Measurements from ENCODE around the gene ANKZF1.

The ANKZF1 gene

DNA sequence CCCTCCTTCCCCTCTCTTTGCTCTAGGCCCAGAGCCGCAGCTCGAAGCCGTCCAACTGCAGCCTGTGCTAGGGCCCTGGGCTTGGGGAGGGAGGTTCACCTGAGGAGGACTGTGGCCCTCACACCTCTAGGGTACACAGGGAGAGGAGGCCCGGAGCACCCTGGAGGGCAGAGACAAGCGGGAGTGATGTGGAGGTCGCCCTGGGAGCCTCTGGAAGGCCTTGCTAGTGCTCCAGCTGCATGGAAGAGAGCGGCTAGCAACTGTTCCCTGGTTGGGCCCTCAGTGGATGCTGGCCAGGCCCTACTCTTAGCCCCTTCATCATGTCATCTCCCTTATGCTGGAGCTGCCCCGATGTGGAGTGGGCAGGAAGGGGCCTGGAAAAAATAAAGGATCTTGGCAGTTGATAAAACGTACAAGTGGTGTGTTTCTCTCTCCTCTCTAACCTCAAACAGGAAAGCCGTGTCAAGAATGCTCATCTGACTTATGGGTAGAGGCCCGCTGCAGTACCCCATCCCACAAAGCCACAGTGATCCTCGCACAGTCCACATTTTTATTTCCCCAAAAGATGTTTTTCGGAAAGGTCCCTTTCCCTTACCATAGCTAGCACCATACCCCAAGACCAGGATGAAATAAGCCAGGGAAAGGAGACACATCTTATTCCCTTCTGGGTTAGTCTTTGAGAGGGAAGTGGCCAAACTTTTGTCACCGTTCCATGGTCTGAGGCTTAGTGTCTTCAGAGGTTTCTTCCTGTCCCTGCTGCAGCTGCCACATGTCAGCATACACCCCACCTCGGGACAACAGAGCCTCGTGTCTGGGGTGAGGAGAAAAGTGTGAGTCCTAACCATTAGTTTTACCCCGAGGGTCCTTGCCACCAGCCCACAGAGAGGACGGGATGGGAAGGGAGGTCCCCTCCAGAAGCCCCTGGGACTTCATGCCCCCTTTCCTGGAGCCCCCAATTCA lies 20.1 kb upstream of the ANKZF1 start:
- no peak for DNase-seq

DNA sequence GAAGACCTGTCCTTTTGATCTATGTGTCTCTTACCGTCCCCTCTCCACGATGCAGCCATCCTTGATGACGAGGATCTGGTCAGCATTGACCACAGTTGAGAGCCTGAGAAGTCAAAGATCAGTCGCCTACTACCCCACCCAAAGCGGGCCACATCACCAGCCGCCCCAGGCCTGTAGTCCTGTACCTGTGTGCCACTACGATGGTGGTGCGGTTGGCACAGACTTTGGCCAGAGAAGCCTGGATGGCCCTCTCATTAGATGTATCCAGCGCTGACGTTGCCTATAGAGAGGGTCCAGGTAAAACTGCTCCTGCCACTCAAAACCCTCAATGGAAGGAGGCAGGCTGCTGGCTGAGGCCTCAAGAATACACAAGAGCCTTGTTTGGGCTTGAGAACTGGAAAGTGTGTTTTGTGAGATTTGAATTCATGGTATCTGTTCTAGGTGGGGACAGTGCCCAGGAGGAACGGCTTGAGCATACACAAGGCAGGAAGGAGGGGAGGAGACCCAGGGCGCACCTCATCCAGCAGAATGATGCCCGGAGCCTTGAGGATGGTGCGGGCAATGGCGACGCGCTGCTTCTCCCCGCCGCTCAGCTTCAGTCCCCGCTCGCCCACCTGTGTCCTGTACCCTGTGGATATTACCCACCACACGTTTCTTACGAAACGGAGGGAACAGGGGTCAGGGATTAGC lies 19.3 kb upstream of the ANKZF1 start:
- no peak for DNase-seq

DNA sequence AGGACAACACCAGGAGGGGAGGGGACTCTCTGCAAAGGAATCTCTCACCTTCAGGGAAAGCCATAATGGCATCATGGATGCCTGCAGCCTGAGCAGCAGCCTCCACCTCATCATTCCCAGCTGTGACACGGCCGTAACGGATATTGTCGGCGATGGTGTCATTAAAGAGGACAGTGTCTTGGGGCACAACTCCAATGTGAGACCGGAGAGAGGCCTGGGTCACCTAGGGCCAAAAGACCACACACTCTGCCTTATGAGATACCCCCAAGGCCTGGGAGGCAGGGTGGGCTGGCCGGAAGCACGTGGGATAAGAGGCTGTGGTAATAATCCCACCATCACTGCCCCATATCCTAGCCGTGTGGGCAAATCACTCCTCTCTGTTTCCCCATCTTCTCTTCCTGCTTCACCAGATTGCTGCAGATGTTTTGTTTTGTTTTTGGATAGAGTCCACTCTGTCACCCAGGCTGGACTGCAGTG lies 18.7 kb upstream of the ANKZF1 start:
- no peak for DNase-seq

DNA sequence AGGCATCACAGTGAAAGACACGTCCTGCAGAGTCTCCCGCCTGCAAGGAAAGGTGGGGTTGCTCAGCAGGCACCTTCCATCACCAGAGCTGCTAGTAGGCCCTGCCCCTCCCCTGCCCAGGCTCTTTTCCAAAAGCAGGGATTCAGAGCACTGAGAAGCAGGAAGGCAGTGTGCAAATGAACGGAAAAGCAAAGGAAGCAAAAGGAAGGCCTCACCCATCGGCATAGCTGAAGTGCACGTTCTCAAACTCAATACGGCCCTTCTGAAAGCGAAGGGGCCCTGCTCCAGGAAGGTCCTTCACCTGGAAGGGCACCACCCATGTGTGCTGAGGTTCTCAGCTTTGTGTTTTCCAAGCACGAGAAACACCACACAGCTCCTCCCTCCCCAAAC lies 16.6 kb upstream of the ANKZF1 start:
- no peak for DNase-seq

DNA sequence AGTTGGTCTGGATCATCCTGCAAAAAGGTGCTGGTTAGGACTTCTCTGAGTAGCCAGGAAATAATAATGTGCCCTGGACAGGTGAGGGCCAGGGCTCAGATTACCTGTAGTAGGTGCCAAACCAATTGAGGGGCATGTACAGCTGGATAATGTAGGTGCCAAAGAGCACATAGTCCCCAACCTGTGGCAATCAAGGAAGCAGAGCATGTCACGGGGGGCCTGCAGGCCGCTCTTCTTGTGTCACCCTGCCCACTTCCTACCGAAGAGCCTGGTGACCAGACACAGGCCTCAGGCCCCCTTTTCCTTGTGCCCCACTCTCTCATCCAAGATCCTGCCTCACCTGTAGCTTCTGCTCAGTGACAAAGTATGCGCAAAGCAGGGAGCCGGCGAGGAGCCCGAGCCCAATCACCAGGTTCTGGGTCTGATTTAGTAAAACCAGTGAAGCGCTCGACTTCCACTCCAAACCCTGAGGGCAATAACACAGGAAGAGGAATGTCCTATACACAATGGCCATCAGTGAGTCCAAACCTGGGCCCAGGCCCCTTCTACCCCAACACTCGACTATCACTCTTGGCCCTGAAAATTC lies 16.0 kb upstream of the ANKZF1 start:
- no peak for DNase-seq

DNA sequence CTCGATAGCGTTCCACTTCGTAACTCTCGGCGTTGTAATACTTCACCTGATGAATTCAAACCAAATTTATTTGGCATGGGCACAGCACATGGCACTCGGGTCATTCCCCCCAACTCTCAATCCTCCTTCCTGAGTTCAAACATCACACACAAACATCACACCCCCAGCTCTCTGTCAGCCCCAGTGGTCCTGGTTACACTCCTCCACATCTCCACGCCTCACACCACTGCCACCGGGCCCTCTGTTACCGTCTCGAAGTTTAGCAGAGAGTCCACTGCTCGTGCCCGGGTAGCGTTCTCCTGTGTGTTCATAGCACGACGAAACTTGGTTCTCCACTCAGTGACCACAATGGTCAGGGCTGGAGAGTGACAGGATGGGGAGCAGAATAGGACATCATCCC lies 15.5 kb upstream of the ANKZF1 start:
- DNase-seq: no peak

DNA sequence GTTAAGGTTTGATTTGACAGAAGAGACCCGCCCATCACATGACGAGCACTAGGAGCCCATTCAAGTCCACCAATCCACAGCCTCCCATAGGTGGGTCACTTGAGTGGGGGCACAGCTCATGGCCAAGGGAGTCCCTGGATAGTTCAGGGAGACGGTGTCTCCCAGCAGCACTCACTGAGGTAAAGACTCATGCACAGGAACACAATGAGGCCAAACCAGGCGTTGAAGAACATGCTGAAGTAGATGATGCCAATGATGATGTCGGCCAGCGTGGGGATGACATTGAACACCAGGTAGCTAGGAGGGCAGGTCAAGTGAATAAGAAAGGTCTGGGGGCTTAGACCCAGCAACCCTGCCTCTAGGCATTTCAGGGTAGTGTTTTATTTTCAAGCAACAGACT lies 14.8 kb upstream of the ANKZF1 start:
- DNase-seq: no peak

DNA sequence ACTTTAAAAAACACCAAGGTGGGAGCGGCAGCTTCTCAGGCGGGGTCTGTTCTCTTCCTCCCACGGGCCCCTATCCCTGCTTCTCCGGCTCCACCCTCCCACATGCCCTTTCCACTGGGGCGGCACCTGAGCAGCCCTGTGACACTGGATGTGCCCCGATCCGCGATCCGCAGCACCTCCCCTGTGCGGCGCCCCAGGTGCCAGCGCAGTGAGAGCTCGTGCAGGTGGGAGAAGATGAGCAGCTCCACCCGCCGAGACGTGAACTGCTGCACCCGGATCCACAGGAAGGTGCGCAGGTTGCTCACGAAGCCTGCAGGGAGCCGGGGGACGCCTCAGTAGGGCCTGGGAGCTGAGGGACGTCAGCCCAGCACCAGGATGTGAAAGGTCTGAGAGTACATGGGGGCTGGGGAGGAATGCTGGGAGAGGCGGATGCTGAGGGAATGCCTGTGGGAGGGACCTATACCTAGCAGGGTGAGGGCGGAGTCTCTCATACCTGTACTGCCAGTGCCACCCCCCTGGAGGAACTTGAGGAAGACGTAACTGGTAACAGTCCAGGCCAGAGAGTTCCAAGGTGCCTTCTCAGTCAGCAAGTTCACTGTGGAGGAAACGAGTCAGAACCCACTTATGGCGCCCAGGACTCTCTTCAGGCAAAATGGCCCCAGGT lies 13.6 kb upstream of the ANKZF1 start:
- no peak for DNase-seq

DNA sequence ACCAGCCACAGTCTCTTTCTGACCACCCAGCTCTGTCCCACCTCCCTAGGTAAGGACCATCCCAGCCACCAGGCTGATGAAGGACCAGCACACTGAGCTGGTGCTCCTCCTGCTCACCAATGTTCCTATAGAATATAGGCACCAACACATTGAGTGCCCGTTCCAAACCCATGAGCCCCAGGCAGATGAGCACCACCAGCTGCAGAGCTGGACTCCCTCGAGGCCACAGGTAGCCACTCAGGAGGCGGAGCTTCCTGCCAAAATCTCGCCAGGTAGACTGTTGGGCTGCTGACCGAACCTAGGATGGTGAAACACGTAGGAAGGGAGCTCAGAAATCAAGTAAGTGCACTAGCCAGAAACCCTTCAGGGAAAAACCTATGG lies 13.1 kb upstream of the ANKZF1 start:
- no peak for DNase-seq

DNA sequence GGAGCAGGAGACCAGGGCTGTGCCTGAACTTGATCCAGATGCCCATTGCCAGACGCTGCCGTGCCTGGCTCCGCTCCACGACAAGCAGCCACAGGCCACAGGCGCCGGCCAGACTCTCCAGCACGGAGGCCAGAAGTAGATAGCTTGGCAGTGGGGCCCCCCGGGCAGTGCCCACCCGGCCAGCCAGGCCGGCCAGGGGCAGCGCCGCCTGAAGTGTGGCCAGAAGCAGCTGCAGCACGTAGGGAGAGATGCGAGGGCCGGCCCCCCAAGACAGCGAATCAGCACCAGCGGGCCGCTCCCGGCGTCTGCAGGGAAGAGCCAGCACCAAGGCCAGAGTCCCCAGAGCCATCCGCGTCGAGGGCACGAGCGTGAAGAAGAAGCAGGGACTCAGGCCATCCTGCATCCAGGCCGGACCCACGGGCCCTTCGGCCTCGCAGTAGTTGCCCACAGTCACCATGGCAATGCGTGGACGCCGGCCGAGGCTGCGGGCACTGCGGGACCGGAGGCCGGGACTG lies 11.3 kb upstream of the ANKZF1 start:
- peak; percentile 32 for DNase-seq

DNA sequence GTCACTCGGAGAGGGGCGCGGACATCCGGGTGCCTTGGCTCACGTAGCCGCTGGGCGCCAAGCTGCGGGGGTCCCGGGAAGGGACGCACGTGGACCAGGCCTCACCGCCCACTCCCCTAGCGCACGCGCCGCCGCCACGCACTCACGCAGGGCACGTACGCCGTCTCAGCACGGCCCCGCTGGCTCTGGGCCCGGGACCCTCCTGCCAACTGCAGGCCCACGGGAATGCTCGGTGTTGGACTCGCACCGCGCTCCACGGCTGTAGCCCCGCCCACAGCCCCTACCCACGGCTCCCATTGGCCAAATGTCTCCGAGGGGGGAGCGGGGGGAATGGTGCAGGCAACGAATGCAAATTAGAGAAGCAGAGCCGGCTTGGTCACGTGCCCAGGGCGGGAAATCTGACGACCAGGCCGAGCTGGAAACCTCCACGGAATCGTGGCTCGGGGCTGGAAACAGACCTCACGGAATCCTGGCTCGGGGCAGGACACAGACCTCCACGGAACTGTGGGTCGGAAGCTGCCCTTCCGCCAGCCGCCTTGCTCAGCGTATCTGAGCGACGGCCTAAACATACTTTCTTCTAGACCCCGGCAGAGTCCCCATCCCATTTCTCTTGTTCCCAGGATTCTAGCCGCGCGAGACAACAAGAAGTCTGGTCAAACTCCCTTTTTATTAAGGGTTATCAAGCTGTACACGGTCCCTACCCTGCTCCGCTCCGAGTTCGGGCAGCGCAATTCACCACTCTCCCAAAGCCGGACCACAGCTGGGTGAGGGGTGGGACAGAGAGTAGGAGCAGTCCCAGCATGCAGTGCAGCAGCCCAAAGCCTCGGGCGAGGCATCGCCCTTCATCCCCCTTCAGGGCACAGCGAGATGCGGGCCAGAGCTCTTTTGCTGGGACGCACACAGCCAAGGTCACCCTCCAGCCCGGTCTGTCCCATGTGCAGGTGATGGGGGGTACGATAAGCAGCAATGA lies 10.6 kb upstream of the ANKZF1 start, which contains the start of gene ABCB6:
Gene ABCB6 (minus strand): TSS at position 227 of the 970 bp plus-strand sequence. CDS start 285 bp downstream, outside the sequence.
- peak; percentile 87 for DNase-seq

DNA sequence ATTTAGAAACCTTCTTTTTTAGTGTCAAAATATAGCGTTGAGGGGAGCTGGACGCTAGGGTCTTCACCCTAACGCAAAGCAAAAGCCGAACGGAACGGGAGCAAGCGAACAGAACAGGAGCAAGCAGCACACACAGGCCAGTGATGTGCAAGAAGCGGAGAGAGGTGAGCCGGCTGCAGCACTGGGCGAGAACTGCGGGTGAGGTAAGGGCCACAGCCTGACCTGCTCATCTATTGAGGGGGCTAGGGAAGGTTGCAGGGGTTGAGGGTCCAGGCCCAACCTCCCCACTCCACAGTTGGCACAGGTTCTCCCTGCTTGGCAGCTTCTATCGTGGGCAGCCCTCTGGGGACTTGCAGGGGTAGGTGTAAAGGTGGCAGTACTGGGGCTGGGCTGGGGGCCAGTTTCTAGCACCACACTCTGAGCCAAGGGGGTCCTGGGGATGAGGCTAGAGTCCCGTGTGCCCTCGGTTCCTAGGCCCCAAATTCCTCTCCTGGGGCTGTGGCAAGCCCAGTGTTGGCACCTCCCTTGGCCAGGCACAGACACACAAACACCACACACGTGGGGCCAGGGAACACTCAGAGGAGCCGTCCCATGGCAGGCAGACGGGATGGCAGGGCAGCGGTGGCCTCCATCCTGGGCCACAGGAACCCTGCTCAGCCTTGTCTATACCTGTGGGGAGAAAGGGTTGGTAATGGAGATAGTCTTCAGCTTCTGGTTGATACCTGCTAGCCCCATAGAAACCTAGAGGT lies 9.6 kb upstream of the ANKZF1 start:
- DNase-seq: no peak

DNA sequence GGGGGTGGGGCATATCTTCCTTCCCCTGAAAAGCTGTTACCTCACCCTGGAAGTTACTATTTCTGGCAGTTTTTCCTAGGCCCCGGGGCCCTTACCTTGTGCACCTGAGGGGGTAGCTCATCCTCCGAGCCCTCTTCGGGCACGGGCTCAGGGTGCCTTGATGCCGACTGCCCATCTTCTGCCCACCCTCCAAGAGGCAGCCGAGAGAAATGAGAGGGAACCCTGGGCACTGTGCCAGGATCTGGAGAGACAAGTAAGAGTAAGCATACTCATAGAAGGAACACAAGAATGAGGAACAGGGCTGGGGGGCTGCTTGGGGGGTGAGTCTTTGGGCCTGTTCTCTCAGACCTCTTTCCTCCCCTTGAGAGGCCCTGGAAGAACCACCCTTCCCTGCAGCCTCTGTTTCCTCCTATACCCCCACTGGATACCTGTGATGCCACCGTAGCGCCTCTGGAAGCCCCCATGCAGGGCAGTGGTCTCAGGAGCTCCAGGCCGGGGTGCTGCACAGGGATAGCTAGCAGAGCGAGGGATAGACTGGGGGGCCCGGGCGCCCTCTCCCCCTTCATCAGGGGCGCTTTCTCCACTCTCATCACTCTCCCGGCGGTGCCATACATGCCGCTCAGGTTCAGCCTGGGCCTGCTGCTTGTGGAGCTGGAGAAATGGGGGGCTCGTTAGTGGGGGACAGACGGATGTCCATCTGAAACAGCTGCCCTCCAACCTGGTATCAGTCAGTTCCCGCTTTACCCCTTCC lies 8.8 kb upstream of the ANKZF1 start:
- no peak for DNase-seq

DNA sequence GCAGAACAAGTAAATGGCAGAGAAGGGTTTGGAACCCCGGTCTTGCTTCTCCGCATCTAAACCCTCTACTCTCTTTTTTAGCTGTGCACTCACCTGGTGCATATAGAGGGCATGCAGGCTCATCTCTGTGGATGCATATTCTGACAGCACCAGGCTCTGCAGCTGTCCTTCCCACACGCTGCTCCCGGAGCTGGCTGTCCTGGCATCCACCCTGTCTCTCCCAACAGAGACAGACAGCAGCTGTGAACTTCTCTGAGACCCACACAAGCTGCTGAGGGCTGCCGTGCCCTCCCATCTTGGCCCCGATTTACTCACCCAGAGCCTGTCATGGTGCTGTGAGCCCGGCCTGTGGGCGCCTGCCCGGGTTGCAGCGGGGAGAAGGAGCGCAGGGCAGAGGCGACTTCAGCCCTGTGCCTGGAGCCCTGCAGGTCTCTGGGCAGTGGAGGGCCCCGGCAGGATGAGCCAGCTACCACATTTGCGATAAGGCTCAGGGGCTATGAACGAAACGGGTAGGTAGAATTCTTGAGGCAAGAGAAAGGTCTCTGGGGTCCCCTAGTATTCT lies 7.6 kb upstream of the ANKZF1 start:
- no peak for DNase-seq

DNA sequence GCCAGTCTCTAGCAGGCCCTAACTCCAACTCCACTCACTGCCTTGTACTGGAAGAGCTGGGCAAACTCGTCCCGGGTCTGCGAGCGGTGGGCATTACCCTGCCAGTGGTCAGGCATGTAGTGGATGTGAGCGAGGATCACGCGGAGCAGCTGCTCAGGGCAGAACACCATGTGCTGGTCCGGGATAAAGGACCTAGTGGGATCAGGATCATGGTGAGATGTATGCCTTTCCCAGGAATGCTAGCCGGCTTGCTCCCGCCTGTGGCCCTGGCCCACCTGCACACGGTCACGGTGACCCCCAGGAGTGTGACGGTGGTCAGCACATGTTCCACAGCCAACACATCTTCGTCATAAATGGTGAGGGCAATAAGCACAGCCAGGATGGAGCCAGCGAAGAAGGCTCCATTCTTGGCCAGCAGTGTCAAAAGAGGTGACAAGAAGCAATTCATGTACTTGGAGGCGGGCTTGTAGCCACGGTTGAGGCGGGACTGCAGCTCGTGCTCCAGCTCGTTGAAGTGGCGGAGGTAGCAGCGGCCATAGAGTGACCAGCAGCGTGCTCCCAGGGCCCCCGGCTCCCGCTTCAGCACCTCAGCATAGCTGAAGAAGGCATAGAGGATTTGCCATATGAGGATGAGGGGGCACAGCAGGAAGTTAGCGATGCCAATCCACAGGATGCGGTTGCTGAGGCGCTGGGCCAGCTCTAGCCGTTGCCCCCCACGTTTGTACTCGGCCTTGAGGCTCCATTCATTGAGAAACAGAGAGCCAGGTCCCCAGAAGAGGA lies 5.6 kb upstream of the ANKZF1 start:
- no peak for DNase-seq

DNA sequence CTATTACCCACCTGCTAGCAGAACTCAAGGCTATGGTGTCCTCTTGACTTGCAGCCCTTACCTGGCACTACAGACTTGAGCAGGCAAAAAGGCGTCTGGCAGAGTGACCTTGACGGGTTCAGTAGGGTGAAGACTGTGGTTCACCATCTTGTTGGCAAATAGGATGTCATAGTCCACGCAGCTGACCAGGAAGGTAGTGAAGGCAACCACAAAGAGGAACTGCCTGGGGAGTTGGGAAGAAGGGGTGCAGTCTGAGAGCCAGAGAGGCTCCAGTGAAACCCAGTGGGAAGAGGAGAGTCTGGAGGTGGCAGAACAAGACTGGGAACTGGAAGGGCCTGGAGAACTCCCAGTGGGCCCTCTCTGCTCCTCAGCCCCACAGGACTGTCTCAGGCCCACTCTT lies 4.3 kb upstream of the ANKZF1 start:
- no peak for DNase-seq

DNA sequence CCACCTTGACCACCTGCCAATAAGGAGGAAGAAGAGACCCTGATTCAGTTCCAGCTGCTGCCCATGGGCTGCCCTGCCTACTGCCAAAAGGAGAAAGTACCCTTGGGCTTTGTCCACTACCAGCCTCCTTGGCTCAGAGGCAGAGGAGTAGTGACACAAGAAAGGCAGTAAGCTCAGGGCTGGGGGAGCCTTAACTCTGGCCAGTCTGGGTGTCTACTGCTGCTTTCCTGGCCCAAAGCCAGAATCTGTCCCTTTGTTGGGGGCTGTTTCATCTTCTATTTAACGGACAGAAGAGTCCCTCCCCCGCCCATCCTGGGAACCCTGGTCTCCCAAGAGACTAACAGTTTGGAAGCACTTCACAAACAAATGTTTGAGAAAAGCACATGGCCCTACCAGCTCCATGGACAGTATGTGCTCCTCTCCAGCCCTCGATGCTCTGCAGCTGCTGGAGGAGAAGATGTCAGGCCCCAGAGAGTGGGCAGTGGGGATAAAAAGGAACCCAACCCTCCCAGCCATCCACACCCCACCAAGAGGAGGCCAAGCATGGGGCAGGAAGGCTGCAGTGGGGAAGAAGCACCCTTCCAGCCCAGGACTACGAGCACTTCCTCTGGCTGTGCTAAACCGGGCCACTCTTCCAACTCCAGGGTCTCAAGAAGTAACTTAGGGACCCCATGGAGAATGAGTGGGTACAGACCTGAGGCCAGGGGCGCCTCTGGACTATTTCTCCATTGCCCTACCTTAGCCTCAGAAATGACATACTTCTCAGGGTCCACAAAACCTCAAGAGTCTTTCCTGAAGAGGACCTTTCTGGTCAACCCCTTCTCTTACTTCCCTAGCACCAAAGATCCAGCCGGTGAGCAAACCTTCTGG lies 1.3 kb upstream of the ANKZF1 start:
- DNase-seq: no peak

DNA sequence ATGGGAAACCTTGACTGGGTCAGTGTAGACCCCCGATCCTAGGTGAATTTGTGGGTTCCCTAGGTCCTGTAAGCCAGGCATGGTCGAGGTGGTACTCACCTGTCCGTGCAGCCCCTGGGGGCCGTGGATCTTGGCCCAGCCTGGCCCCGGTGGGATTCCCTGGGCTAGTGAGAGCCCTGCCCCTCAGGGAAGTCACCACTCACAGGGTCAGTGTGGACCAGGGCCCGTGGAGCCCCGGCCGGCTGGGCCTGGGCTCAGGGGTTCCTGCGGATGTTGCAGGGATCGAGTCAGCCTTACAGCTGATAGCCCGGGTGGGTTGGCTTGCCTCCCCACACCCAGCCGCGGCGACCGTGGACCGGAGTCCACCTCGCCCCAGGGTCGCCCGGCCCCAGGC lies 698 bp upstream of the ANKZF1 start:
- DNase-seq: no peak

Data from stimulated activated CD4-positive, alpha-beta T cell treated with anti-CD3 and anti-CD28 coated beads, Interleukin-12 subunit alpha, Interleukin-12 subunit beta, amount 100 ng/mL, for 4 hours (primary cell).